Measurements from ENCODE around the gene HIBCH.

GRCh38 chr2:190219186-190219585 is 100.4 kb downstream of the HIBCH start:
- TF ChIP-seq POLR2A (IDR thresholded peaks at IDR 0.05; ENCODE audit: low read depth, low read length) (no peak), TAF1 (IDR thresholded peaks at IDR 0.05; ENCODE audit: low read depth, low read length) (no peak), PAX5 (IDR thresholded peaks at IDR 0.05; ENCODE audit: insufficient read depth, low read length, severe bottlenecking) (no peak)

Measured in GM12891 (cell line).